Endothelial cell of umbilical vein (primary cell): ENCODE measurements around the gene CTIF. TPM values are rescaled to one million over a fixed set of nuclear protein-coding genes. Genes with fewer than 3 reads are reported as not detected.

ENCODE experiments used
- BruUV-seq: library from RNA; stranded (reverse); fragments of 400-500 nt; replicated peaks from 2 replicates; lab custom pipeline; 2021; lab: Mats Ljungman, UMichigan
- CTCF ChIA-PET: fragments of 300-600, 350-600 bp; sonication (Branson Sonifier 250); formaldehyde crosslinking; loops from one replicate; lab custom pipeline; 2021; ENCODE audit warnings: antibody characterized with exemption, inconsistent platforms; lab: Charles Lee
- POLR2A ChIA-PET: fragments of 300-600, 350-600 bp; sonication (Branson Sonifier 250); formaldehyde crosslinking; loops from one replicate; lab custom pipeline; 2021; ENCODE audit warnings: antibody characterized with exemption, inconsistent platforms; lab: Charles Lee
- DNase-seq: peaks from one replicate; pipeline ENCODE4 v3.0.0-alpha.2; 2011; ENCODE audit warnings: low read depth, low spot score
- FAIRE-seq: peaks from 2 replicates; lab custom pipeline; 2011; peaks lifted over from hg19 to GRCh38; lab: Jason Lieb, UNC
- H2AFZ ChIP-seq: 2 replicates; pipeline ENCODE4 v1.6.0; 2012; ENCODE audit warnings: low read depth, low read length, control low read depth, inconsistent platforms
- H3K27ac ChIP-seq: 2 replicates; pipeline ENCODE4 v1.5.1; 2011; ENCODE audit warnings: low read depth, mild to moderate bottlenecking, control low read depth, low read length, moderate library complexity; ENCODE audit not compliant: insufficient read depth
- H3K27me3 ChIP-seq, 2 experiments: 2 replicates each; pipeline versions ENCODE4 v1.6.0 to v1.6.1; 2011; ENCODE audit warnings: low read length in 2 of 2, mixed read lengths in 1 of 2; ENCODE audit not compliant: control insufficient read depth in 2 of 2, insufficient read depth in 2 of 2
- H3K36me3 ChIP-seq, 2 experiments: 2 replicates in 1 of 2; 3 replicates in 1 of 2; pipeline ENCODE4 v1.5.1; 2011; ENCODE audit warnings: low read length in 2 of 2, mild to moderate bottlenecking in 1 of 2, moderate library complexity in 1 of 2; ENCODE audit not compliant: control insufficient read depth in 2 of 2, insufficient read depth in 2 of 2; ENCODE audit errors: extremely low read depth in 1 of 2
- H3K4me1 ChIP-seq: 3 replicates; pipeline ENCODE4 v1.5.1; 2011; ENCODE audit warnings: mild to moderate bottlenecking, low read length; ENCODE audit not compliant: control insufficient read depth, insufficient read depth; ENCODE audit errors: extremely low read depth
- H3K4me2 ChIP-seq: 2 replicates; pipeline ENCODE4 v1.6.1; 2011; ENCODE audit warnings: low read length, control low read depth, mixed read lengths; ENCODE audit not compliant: insufficient read depth
- H3K4me3 ChIP-seq, 3 experiments: fragments of 200-600 bp in 1 of 3; sonication (generic), shearing (Covaris generic) in 1 of 3; replicated peaks in 1 of 3; 2 replicates each; pipeline ENCODE4 v1.5.1; 2011 to 2016; ENCODE audit warnings: control low read depth in 3 of 3, low read length in 3 of 3, mild to moderate bottlenecking in 2 of 3, inconsistent platforms in 1 of 3, low read depth in 1 of 3, moderate library complexity in 1 of 3; ENCODE audit not compliant: insufficient read depth in 1 of 3
- H3K79me2 ChIP-seq: 2 replicates; pipeline ENCODE4 v1.6.0; 2012; ENCODE audit warnings: low read length, inconsistent platforms; ENCODE audit not compliant: control insufficient read depth, insufficient read depth
- H3K9ac ChIP-seq: replicated peaks from 2 replicates; pipeline ENCODE3; 2011; ENCODE audit warnings: low read length, control low read depth; ENCODE audit not compliant: insufficient read depth; ENCODE audit errors: extremely low read depth
- H3K9me1 ChIP-seq: replicated peaks from 3 replicates; pipeline ENCODE4 v1.6.0; 2011; ENCODE audit warnings: mild to moderate bottlenecking, low read length; ENCODE audit not compliant: control insufficient read depth, insufficient read depth; ENCODE audit errors: extremely low read depth
- H3K9me3 ChIP-seq: replicated peaks from 2 replicates; pipeline ENCODE4 v1.5.1; 2012; ENCODE audit warnings: low read length, inconsistent platforms; ENCODE audit not compliant: control insufficient read depth, insufficient read depth
- H4K20me1 ChIP-seq: replicated peaks from 2 replicates; pipeline ENCODE3; 2011; ENCODE audit warnings: mild to moderate bottlenecking, low read length; ENCODE audit not compliant: control insufficient read depth, insufficient read depth; ENCODE audit errors: extremely low read depth
- EZH2 ChIP-seq: IDR thresholded peaks from 2 replicates; pipeline ENCODE4 v1.6.1; 2012; ENCODE audit warnings: borderline replicate concordance, low read depth, mild to moderate bottlenecking, moderate library complexity, low read length, inconsistent platforms; ENCODE audit not compliant: severe bottlenecking
- FOS ChIP-seq: IDR thresholded peaks from 2 replicates; pipeline ENCODE4 v1.6.1; 2011; ENCODE audit warnings: mild to moderate bottlenecking, low read length, moderate library complexity, borderline replicate concordance; ENCODE audit not compliant: insufficient read depth
- GATA2 ChIP-seq: IDR thresholded peaks from 2 replicates; pipeline ENCODE4 v1.7.0; 2011; ENCODE audit warnings: low read depth, mild to moderate bottlenecking, moderate library complexity, mixed read lengths, low read length; ENCODE audit not compliant: insufficient read length, insufficient read depth
- JUN ChIP-seq: IDR thresholded peaks from 2 replicates; pipeline ENCODE4 v1.6.1; 2011; ENCODE audit warnings: borderline replicate concordance, low read depth; ENCODE audit not compliant: insufficient read length, insufficient read depth
- MAX ChIP-seq: IDR thresholded peaks from 2 replicates; pipeline ENCODE4 v1.6.1; 2011; ENCODE audit not compliant: insufficient read depth, insufficient read length
- MYC ChIP-seq: IDR thresholded peaks from one replicate; pipeline ENCODE4 v1.6.1; 2011; ENCODE audit warnings: mild to moderate bottlenecking, low read depth, low read length
- POLR2A ChIP-seq: IDR thresholded peaks from 2 replicates; pipeline ENCODE4 v1.6.1; 2012; ENCODE audit warnings: low read depth, mild to moderate bottlenecking, control low read depth, low read length
- POLR2AphosphoS5 ChIP-seq: IDR thresholded peaks from 2 replicates; pipeline ENCODE4 v1.6.1; 2012; ENCODE audit warnings: low read depth, mild to moderate bottlenecking, control low read depth, low read length, moderate library complexity; ENCODE audit not compliant: insufficient read depth
- dilution Hi-C: fragments of 300-500 bp; cut with MboI; formaldehyde crosslinking; loops from one replicate; pipeline ENCODE4 v1.15.0; 2019; ENCODE audit warnings: low sequenced_read_pairs; ENCODE audit not compliant: extremely low pct_ligation_motif_present
- intact Hi-C: fragments of 100-400 bp; cut with micrococcal nuclease; formaldehyde crosslinking; loops from one replicate; pipeline ENCODE4 v1.10.0; 2022
- microRNA-seq: library from miRNA; unstranded; fragments of <30 nt; microRNA quantifications from one replicate; pipeline ENCODE4 v1.2.0, GENCODE V29; 2021; ENCODE audit warnings: borderline number of aligned reads, borderline replicate concordance
- polyA plus RNA-seq, 4 experiments: library from polyadenylated mRNA; depleted of rRNA in 3 of 4; stranded (reverse) in 3 of 4; unstranded in 1 of 4; fragments of >200 nt; gene quantifications; 2 replicates each; pipeline versions ENCODE4 v1.2.1 to v1.2.3, GENCODE V29; 2011 to 2012; ENCODE audit warnings: missing spikeins in 1 of 4
- small RNA-seq: library from RNA; depleted of rRNA; stranded (forward); fragments of <200 nt; gene quantifications from one replicate; pipeline ENCODE3, GENCODE V24; 2012; ENCODE audit warnings: low replicate concordance, low read depth; ENCODE audit not compliant: insufficient read depth, insufficient read length
- total RNA-seq: library from RNA; stranded (reverse); gene quantifications from 2 replicates; pipeline ENCODE4 v1.2.3, GENCODE V29; 2021
- TF ChIP-seq, protein P1 (sequence below), 2 donors: IDR thresholded peaks; 1 replicate in 1 of 2; 2 replicates in 1 of 2; pipeline ENCODE4 v1.5.1; 2011; ENCODE audit warnings: low read length in 2 of 2, mild to moderate bottlenecking in 2 of 2, moderate library complexity in 2 of 2, control low read depth in 1 of 2, inconsistent platforms in 1 of 2, low read depth in 1 of 2; ENCODE audit not compliant: insufficient read depth in 1 of 2; ENCODE audit errors: extremely low read depth in 1 of 2

CTIF gene
- total and polyA plus RNA-seq, 2 donors (not counting 3 experiments of a cell fraction or from before 2014, with no cell fraction given): 20.9 to 57.7 TPM

- H3K9me3 ChIP-seq: no peaks in the 10 kb centered on the region
- no peaks in the 10 kb centered on the region for H3K9me1 ChIP-seq
- H3K9ac ChIP-seq: no peak overlapping the region
- TF ChIP-seq POLR2AphosphoS5: no peak
- no peak for TF ChIP-seq MAX
- TF ChIP-seq FOS: no peak
- no peak for TF ChIP-seq MYC
- TF ChIP-seq, protein P1, sequence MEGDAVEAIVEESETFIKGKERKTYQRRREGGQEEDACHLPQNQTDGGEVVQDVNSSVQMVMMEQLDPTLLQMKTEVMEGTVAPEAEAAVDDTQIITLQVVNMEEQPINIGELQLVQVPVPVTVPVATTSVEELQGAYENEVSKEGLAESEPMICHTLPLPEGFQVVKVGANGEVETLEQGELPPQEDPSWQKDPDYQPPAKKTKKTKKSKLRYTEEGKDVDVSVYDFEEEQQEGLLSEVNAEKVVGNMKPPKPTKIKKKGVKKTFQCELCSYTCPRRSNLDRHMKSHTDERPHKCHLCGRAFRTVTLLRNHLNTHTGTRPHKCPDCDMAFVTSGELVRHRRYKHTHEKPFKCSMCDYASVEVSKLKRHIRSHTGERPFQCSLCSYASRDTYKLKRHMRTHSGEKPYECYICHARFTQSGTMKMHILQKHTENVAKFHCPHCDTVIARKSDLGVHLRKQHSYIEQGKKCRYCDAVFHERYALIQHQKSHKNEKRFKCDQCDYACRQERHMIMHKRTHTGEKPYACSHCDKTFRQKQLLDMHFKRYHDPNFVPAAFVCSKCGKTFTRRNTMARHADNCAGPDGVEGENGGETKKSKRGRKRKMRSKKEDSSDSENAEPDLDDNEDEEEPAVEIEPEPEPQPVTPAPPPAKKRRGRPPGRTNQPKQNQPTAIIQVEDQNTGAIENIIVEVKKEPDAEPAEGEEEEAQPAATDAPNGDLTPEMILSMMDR (IDR thresholded peaks at IDR 0.05; ENCODE audit: extremely low read depth in 1 of 2, insufficient read depth in 1 of 2, low read depth in 1 of 2, low read length in 2 of 2): no peak
- no peak for TF ChIP-seq JUN
- TF ChIP-seq GATA2: no peak
- no peak for TF ChIP-seq POLR2A
- no peak for TF ChIP-seq EZH2
- FAIRE-seq (no peak), DNase-seq (no peak)
- dilution Hi-C loops: no loop called here
- H3K79me2 ChIP-seq: no peaks in the 10 kb centered on the region
- H3K36me3 ChIP-seq: no peaks in the 10 kb centered on the region
- no peaks in the 10 kb centered on the region for H3K27me3 ChIP-seq
- no peak overlapping the region for H3K4me3 ChIP-seq
- no peaks in the 10 kb centered on the region for H4K20me1 ChIP-seq
- POLR2A ChIA-PET: no interaction called here
- H3K4me2 ChIP-seq: no peak overlapping the region
- no peak overlapping the region for H3K27ac ChIP-seq
- BruUV-seq: no TSS peak
- intact Hi-C loops: no loop called here
- no peaks in the 10 kb centered on the region for H3K4me1 ChIP-seq
- no peak overlapping the region for H2AFZ ChIP-seq
- CTCF ChIA-PET: no interaction called here
Measured at GRCh38 chr18:48910972-48911545, 372.2 kb downstream of the CTIF start.

Small RNAs within 50 kb of the gene (microRNA-seq; reads per million reads assigned to microRNA genes)
- not detected for gene MIR4743

Small RNAs within 50 kb of the gene (small RNA-seq; reads per million reads assigned to genes)
- not detected for gene MIR4743

Other genes with a start within 250 kb of the CTIF start
- gene ZBTB7C, start 129.6 kb upstream of the CTIF start, total RNA-seq: not detected in 2 replicates
- not detected in 2 replicates for gene ZBTB7C, start 129.6 kb upstream of the CTIF start, polyA plus RNA-seq